AG09319 (cell line): Measurements from ENCODE around the gene DNAJC7.
A peak's percentile ranks its signal among the peaks of the same experiment; 100 is the strongest.
"Not testable (repeated sequence)": the region's sequence is repeated elsewhere in the genome, so short reads cannot be mapped to it uniquely, and the experiment has no call there.

ENCODE experiments used
- DNase-seq: peaks from one replicate; pipeline ENCODE4 v3.0.0-alpha.2; 2010; ENCODE audit warnings: low read depth; ENCODE audit errors: extremely low read depth
- CTCF ChIP-seq: IDR thresholded peaks from 2 replicates; pipeline ENCODE4 v1.5.1; 2011; ENCODE audit warnings: low read depth, mild to moderate bottlenecking, inconsistent platforms, low read length, moderate library complexity

Gene DNAJC7

GRCh38 chr17:41935641-41936040 is 81.6 kb downstream of the DNAJC7 start:
- TF ChIP-seq CTCF = no peak

GRCh38 chr17:41932816-41933389 is 84.3 kb downstream of the DNAJC7 start:
- no peak for DNase-seq
- TF ChIP-seq CTCF = no peak

More at GRCh38 chr17:41935641-41936040, 81.6 kb downstream of the DNAJC7 start:
- no peak for DNase-seq

GRCh38 chr17:41931715-41932114 is 85.5 kb downstream of the DNAJC7 start:
- DNase-seq = not testable (repeated sequence)

GRCh38 chr17:41930833-41931156 is 86.4 kb downstream of the DNAJC7 start:
- not testable (repeated sequence) for DNase-seq

- TF ChIP-seq CTCF = peak; percentile 44
- DNase-seq = peak; percentile 93
These were observed 87.0 kb downstream of the DNAJC7 start, which contains the start of gene ODAD4 for GRCh38 chr17:41930009-41930832. Gene ODAD4 (plus strand): TSS chr17:41930617. CDS start chr17:41930724, 107 bp downstream.

GRCh38 chr17:41928693-41929251 is 88.5 kb downstream of the DNAJC7 start:
- DNase-seq = no peak
- TF ChIP-seq CTCF = no peak
